Stomach smooth muscle (tissue), 2 donors: ENCODE measurements around the gene SLC15A4.

Source experiments
- H3K27ac ChIP-seq: one replicate; pipeline ENCODE4 v1.7.0; 2013; ENCODE audit warnings: mild to moderate bottlenecking, low read length, inconsistent platforms
- H3K27me3 ChIP-seq, 2 donors: one replicate each; pipeline ENCODE4 v1.7.0; 2013; ENCODE audit warnings: low read length in 2 of 2; ENCODE audit not compliant: insufficient read depth in 2 of 2, control insufficient read depth in 1 of 2
- H3K36me3 ChIP-seq, 2 donors: one replicate each; pipeline ENCODE4 v1.7.0; 2013; ENCODE audit warnings: low read length in 2 of 2; ENCODE audit not compliant: control insufficient read depth in 2 of 2, insufficient read depth in 2 of 2
- H3K4me1 ChIP-seq: one replicate; pipeline ENCODE4 v1.7.0; 2013; ENCODE audit warnings: low read length; ENCODE audit not compliant: control insufficient read depth, insufficient read depth
- H3K4me3 ChIP-seq, 2 donors: one replicate each; pipeline ENCODE4 v1.7.0; 2013; ENCODE audit warnings: low read length in 2 of 2
- H3K9ac ChIP-seq, 2 donors: one replicate each; pipeline ENCODE4 v1.7.0; 2013; ENCODE audit warnings: low read length in 2 of 2, mild to moderate bottlenecking in 1 of 2
- H3K9me3 ChIP-seq, 2 donors: one replicate each; pipeline ENCODE4 v1.7.0; 2013; ENCODE audit warnings: low read length in 2 of 2; ENCODE audit not compliant: control insufficient read depth in 2 of 2
- donor health status: healthy.
- donor health status: Pancreatic carcinoma.

SLC15A4 gene

GRCh38 chr12:128791395-128792322 lies 32.1 kb downstream of the SLC15A4 start:
- no peak overlapping the region for H3K27ac ChIP-seq

GRCh38 chr12:128790653-128791373 lies 32.9 kb downstream of the SLC15A4 start:
- Histone ChIP-seq H3K27me3 (no peaks in the 10 kb centered on the region), H3K9ac (no peak overlapping the region), H3K27ac (no peak overlapping the region), H3K9me3 (no peaks in the 10 kb centered on the region), H3K4me1 (no peaks in the 10 kb centered on the region), H3K36me3 (peaks cover 24 to 33% of the 10 kb centered on the region in 2 donors), H3K4me3 (no peak overlapping the region)

More at GRCh38 chr12:128791395-128792322, 32.1 kb downstream of the SLC15A4 start:
- Histone ChIP-seq H3K9me3 (no peaks in the 10 kb centered on the region), H3K36me3 (peaks cover 28 to 36% of the 10 kb centered on the region in 2 donors), H3K4me1 (no peaks in the 10 kb centered on the region), H3K4me3 (no peak overlapping the region), H3K27me3 (no peaks in the 10 kb centered on the region), H3K9ac (no peak overlapping the region)

DNA sequence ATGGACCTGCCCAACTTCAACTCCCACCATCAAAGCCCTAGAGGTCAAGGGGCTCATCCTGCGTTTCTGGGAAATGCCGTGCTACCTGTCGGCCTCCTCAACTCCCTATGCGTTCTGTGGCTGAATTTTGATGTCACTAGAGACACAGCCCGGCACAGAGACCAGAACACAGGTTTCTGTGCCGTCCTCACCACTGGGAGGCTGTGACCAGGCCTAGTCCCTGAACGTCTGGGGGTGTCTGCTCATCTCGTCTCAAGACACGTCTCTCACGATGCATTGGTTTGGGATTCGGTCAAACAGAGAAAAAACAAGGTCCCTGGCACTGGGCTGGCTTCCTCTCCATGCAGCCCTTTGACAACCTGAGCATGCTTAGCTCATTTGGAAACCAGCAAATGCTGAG lies 33.5 kb downstream of the SLC15A4 start:
- H3K36me3 ChIP-seq, result peaks cover 19 to 29% of the 10 kb centered on the region in 2 donors
- no peaks in the 10 kb centered on the region for H3K27me3 ChIP-seq
- H3K4me1 ChIP-seq, result no peaks in the 10 kb centered on the region
- H3K9me3 ChIP-seq, result no peaks in the 10 kb centered on the region
- H3K9ac ChIP-seq, result no peak overlapping the region
- H3K4me3 ChIP-seq, result no peak overlapping the region
- H3K27ac ChIP-seq, result no peak overlapping the region

DNA sequence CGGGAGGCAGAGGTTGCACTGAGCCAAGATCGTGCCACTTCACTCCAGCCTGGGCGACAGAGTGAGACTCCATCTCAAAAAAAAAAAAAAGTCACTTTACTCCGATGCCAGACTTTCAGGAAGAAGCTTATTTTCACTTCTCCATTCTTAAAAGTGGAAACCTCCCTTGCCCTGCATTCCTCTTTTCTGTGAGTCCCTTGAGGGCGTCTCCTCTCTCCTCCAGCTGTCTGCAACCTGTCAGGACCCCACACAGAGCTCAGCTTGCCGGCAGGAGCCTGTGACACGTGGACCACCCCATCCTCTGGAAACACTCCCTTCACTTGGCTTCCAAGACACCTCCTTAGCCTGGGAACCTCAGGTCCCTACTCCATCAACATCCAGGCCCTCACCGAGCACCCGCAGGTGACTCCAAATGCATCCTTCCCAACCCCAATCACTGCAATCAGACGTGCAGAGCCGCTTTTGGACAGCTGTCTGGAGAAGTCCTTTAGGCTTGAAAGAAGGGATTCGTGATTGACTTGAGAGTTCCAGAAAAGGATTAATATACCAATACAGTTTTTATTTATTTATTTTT lies 34.3 kb downstream of the SLC15A4 start:
- no peaks in the 10 kb centered on the region for H3K9me3 ChIP-seq
- H3K4me3 ChIP-seq, result no peak overlapping the region
- H3K36me3 ChIP-seq, result peaks cover 12 to 21% of the 10 kb centered on the region in 2 donors
- no peaks in the 10 kb centered on the region for H3K27me3 ChIP-seq
- H3K4me1 ChIP-seq, result no peaks in the 10 kb centered on the region
- H3K9ac ChIP-seq, result no peak overlapping the region
- no peak overlapping the region for H3K27ac ChIP-seq

DNA sequence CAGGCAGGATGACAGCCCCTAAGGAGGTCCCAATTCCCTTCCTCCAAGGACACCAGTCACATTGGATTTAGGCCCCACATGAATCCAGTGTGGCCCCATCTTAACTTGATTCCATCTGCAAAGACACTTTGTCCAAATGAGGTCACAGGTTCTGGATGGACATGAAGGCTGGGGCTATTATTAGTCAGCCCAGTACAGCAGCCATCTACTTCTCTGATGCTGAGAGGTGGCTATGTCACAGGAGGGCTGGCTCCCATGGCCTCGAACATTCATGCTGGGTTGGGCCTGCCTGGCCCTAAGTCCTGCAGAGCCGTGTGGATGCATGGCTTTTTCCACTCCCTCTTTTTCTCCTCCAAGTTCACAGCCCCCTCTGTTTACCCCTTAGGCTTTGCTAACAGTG lies 35.9 kb downstream of the SLC15A4 start:
- no peak overlapping the region for H3K9ac ChIP-seq

DNA sequence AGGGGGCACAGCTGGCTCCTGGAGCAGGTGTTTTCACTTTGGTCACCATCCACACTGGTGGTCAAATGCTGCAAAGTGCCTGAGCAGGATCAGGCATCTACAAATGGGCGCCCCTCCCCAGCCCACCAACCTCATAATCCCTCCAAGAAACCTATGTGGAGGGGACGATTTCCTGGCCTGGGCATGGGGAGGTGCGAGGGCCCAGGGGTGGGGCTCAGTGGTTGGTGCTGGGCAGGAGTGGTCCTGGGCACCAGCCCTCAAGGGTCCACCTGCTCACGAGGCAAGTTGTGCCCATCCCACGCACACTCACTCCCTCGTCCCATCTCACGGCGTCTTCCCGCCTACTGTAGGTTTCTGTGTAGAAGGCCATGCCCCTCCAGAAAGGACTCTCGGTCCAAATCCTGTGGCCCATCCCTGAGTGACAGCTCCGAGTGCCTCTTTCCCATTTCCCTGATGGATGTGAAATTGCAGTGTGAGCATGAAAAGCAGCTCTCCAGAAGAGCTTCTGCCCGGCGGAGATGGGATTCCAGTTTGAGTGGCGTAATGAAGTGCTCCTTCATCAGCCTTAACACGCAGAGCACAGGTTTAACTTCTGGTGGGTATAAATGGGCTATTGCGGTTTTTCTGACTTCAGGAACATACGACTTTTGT lies 36.9 kb downstream of the SLC15A4 start:
- H3K27me3 ChIP-seq, result no peaks in the 10 kb centered on the region
- H3K27ac ChIP-seq, result no peak overlapping the region
- H3K9me3 ChIP-seq, result no peaks in the 10 kb centered on the region
- no peaks in the 10 kb centered on the region for H3K4me1 ChIP-seq
- no peaks in the 10 kb centered on the region for H3K36me3 ChIP-seq
- H3K4me3 ChIP-seq, result no peak overlapping the region
- no peak overlapping the region for H3K9ac ChIP-seq

More for the DNA sequence above, 35.9 kb downstream of the SLC15A4 start:
- Histone ChIP-seq H3K4me1 (no peaks in the 10 kb centered on the region), H3K4me3 (no peak overlapping the region), H3K9me3 (no peaks in the 10 kb centered on the region), H3K27ac (no peak overlapping the region), H3K27me3 (no peaks in the 10 kb centered on the region), H3K36me3 (peaks cover 4 to 8% of the 10 kb centered on the region in 2 donors)

- Histone ChIP-seq H3K27ac (no peak overlapping the region), H3K4me3 (no peak overlapping the region), H3K9me3 (peaks cover 0 to 3% of the 10 kb centered on the region in 2 donors), H3K4me1 (no peaks in the 10 kb centered on the region), H3K27me3 (no peaks in the 10 kb centered on the region), H3K36me3 (no peaks in the 10 kb centered on the region), H3K9ac (no peak overlapping the region)
These were observed 39.6 kb downstream of the SLC15A4 start for GRCh38 chr12:128784030-128784760.

DNA sequence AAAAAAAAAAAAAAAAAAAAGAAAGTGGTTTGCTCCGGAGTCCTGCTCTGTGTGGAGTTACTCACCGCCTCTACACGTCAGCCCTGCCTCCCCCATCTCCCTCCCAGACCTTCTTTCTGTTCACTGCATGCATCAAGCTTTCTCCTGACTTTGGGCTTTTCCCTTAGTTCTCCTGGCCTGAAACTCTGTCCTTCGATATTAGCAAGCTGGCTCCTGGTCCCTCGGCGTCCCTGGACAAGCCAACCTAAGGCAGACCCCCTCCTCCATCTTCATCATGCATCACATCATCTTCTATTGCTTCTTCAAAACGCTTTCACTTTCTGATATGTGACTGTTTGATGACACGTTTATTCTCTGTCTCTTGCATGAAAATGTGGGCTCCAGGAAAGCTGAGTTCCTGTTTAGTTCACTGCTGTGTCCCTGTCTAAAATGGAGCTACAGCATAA lies 40.6 kb downstream of the SLC15A4 start:
- H3K27me3 ChIP-seq, result no peaks in the 10 kb centered on the region
- peaks cover 0 to 3% of the 10 kb centered on the region in 2 donors for H3K9me3 ChIP-seq
- H3K4me3 ChIP-seq, result no peak overlapping the region
- H3K4me1 ChIP-seq, result no peaks in the 10 kb centered on the region
- no peaks in the 10 kb centered on the region for H3K36me3 ChIP-seq
- no peak overlapping the region for H3K9ac ChIP-seq
- H3K27ac ChIP-seq, result no peak overlapping the region

DNA sequence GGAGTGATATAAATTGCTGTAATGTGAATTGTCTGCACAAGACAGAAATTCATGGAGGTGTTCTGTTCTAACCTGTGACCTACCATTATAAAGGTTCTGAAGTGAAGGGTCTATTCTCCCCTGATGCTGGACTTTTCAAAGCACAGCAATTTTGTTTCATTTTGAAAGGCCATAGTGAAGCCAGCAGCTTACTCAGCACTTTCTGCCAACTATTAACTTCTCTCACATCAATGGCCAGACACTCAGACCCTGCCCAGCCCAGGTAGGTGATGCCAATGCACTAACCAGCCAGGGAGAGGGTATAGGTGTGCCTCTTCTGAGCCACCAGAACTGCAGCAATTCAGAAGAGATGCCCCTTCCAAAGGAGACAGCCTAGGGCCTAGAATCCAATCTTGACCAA lies 43.9 kb downstream of the SLC15A4 start:
- Histone ChIP-seq H3K36me3 (no peaks in the 10 kb centered on the region), H3K9ac (no peak overlapping the region), H3K27ac (no peak overlapping the region), H3K4me1 (no peaks in the 10 kb centered on the region), H3K9me3 (peaks cover 0 to 3% of the 10 kb centered on the region in 2 donors), H3K27me3 (no peaks in the 10 kb centered on the region), H3K4me3 (no peak overlapping the region)

GRCh38 chr12:128772249-128772648 lies 51.5 kb downstream of the SLC15A4 start:
- Histone ChIP-seq H3K4me3 (no peak overlapping the region), H3K9me3 (peaks cover 0 to 2% of the 10 kb centered on the region in 2 donors), H3K9ac (no peak overlapping the region), H3K27me3 (peaks cover 0 to 7% of the 10 kb centered on the region in 2 donors), H3K27ac (no peak overlapping the region), H3K36me3 (no peaks in the 10 kb centered on the region), H3K4me1 (no peaks in the 10 kb centered on the region)
